Naive thymus-derived CD4-positive, alpha-beta T cell (primary cell): Measurements from ENCODE around the gene TC2N. TPM values are rescaled to one million over a fixed set of nuclear protein-coding genes. Genes with fewer than 3 reads are reported as not detected.

Experiments used
- ATAC-seq: fragments of 150-1000 bp; cut with Tn5 transposase; 2 replicates; pipeline ENCODE4 v1.10.0; 2021; ENCODE audit warnings: mild to moderate bottlenecking, moderate library complexity
- CTCF ChIA-PET: fragments of 350-600 bp; sonication (Branson Sonifier 250); formaldehyde crosslinking; loops from one replicate; lab custom pipeline; 2021; ENCODE audit warnings: antibody characterized with exemption; lab: Charles Lee
- POLR2A ChIA-PET: fragments of 350-600 bp; sonication (Branson Sonifier 250); formaldehyde crosslinking; loops from one replicate; lab custom pipeline; 2021; ENCODE audit warnings: antibody characterized with exemption, inconsistent platforms; lab: Charles Lee
- DNase-seq, 9 donors: peaks; one replicate each; pipeline versions ENCODE4 v3.0.0 to v3.0.0-alpha.2; 2020 to 2022; ENCODE audit warnings: mixed read lengths in 1 of 9
- H3K27ac ChIP-seq: one replicate; pipeline ENCODE4 v1.7.0; 2013; ENCODE audit warnings: mild to moderate bottlenecking, low read depth, low read length, moderate library complexity
- H3K27me3 ChIP-seq, 2 donors: one replicate each; pipeline ENCODE4 v1.7.0; 2013; ENCODE audit warnings: low read length in 2 of 2, mild to moderate bottlenecking in 2 of 2, moderate library complexity in 2 of 2; ENCODE audit not compliant: control insufficient read depth in 2 of 2, insufficient read depth in 2 of 2
- H3K36me3 ChIP-seq, 3 experiments: 1 replicate in 2 of 3; 2 replicates in 1 of 3; pipeline ENCODE4 v1.7.0; 2013; ENCODE audit warnings: low read length in 3 of 3, mild to moderate bottlenecking in 3 of 3, moderate library complexity in 1 of 3; ENCODE audit not compliant: insufficient read depth in 3 of 3, control insufficient read depth in 2 of 3
- H3K4me1 ChIP-seq, 2 donors: one replicate each; pipeline ENCODE4 v1.7.0; 2013; ENCODE audit warnings: low read length in 2 of 2, mild to moderate bottlenecking in 2 of 2, moderate library complexity in 1 of 2; ENCODE audit not compliant: control insufficient read depth in 2 of 2, insufficient read depth in 2 of 2
- H3K4me3 ChIP-seq: 2 replicates; pipeline ENCODE4 v1.7.0; 2013; ENCODE audit warnings: mild to moderate bottlenecking, low read length
- H3K9me3 ChIP-seq, 3 experiments: 1 replicate in 2 of 3; 2 replicates in 1 of 3; pipeline ENCODE4 v1.7.0; 2013; ENCODE audit warnings: low read length in 3 of 3; ENCODE audit not compliant: control insufficient read depth in 2 of 3
- H3K27ac Mint-ChIP-seq, 9 donors: one replicate each; pipeline ENCODE4 v1.8.0; 2020 to 2022; ENCODE audit warnings: mixed read lengths in 9 of 9, mild to moderate bottlenecking in 8 of 9, moderate library complexity in 5 of 9, inconsistent platforms in 2 of 9
- H3K27me3 Mint-ChIP-seq, 5 donors: one replicate each; pipeline ENCODE4 v1.8.0; 2021 to 2022; ENCODE audit warnings: mixed read lengths in 5 of 5, mild to moderate bottlenecking in 1 of 5
- H3K36me3 Mint-ChIP-seq, 5 donors: one replicate each; pipeline ENCODE4 v1.8.0; 2020 to 2022; ENCODE audit warnings: mixed read lengths in 5 of 5, mild to moderate bottlenecking in 3 of 5, inconsistent platforms in 1 of 5
- H3K4me1 Mint-ChIP-seq, 7 donors: one replicate each; pipeline ENCODE4 v1.8.0; 2020 to 2022; ENCODE audit warnings: mixed read lengths in 7 of 7, mild to moderate bottlenecking in 3 of 7, inconsistent platforms in 1 of 7
- H3K4me3 Mint-ChIP-seq, 10 donors: one replicate each; pipeline ENCODE4 v1.8.0; 2020 to 2022; ENCODE audit warnings: mild to moderate bottlenecking in 10 of 10, mixed read lengths in 10 of 10, moderate library complexity in 6 of 10, inconsistent platforms in 2 of 10
- H3K9me3 Mint-ChIP-seq, 11 donors: one replicate each; pipeline ENCODE4 v1.8.0; 2020 to 2022; ENCODE audit warnings: mixed read lengths in 11 of 11, mild to moderate bottlenecking in 4 of 11, inconsistent platforms in 1 of 11, moderate library complexity in 1 of 11
- intact Hi-C, 2 donors: fragments of 100-400 bp; cut with micrococcal nuclease; formaldehyde crosslinking; loops; one replicate each; pipeline ENCODE4 v1.15.1; 2023
- polyA plus RNA-seq, 2 donors: library from polyadenylated mRNA; unstranded; fragments of 300-500 nt; fragmentation: Illumina TruSeq; gene quantifications; one replicate each; pipeline ENCODE4 v1.2.3, GENCODE V29; 2021
- total RNA-seq, 6 experiments: library from RNA in 5 of 6; stranded (reverse) in 5 of 6; gene quantifications; 1 replicate in 5 of 6; 2 replicates in 1 of 6; pipeline ENCODE4 v1.2.3 and lab custom pipeline; 2021 to 2026

The TC2N gene
- total and polyA plus RNA-seq, 7 experiments from 2014 or later: 158 to 301 (median 193) TPM

DNA sequence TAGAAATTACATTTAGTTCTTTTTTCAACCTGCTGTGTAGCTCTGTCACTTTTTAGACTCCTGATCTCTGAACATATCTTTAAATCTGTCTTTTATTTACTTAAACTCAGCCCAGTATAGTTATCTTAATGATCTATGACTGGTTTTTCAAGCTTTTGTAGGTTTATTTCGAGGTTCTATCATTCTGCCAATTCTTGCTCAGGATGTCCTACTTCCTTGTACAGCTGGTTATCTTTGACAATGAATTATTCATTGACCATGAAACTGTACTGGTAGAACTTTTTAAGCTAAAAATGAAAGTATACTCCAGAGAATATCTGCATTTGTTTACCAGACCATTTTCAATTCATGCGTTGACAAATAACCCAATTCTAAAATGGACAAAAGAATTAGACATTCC is 37.8 kb downstream of the TC2N start:
- no peak for DNase-seq
- Histone ChIP-seq H3K36me3 (no peaks in the 10 kb centered on the region), H3K4me1 (peaks cover 22 to 25% of the 10 kb centered on the region in 2 donors), H3K4me3 (no peak overlapping the region), H3K9me3 (no peaks in the 10 kb centered on the region), H3K27ac (no peak overlapping the region), H3K27me3 (no peaks in the 10 kb centered on the region)
- H3K27me3 Mint-ChIP-seq: no peaks in the 10 kb centered on the region
- H3K4me1 Mint-ChIP-seq: peaks cover 37 to 92% (median 79%) of the 10 kb centered on the region in 7 donors
- POLR2A ChIA-PET: interaction anchor here (1.2 to 3.3 kb wide), 8 partner anchors 25 to 70 kb away, joined by 3 to 16 read pairs (median 6); partner anchors contain the start of gene TC2N
- CTCF ChIA-PET: interaction anchor here (0.7 kb wide), 2 partner anchors 59 to 82 kb away, joined by 3 to 4 read pairs; no protein-coding TSS in a partner anchor
- peak overlapping the region in 8 of 9 donors; percentile 4 to 82 (median 26) for H3K27ac Mint-ChIP-seq
- no peak for ATAC-seq
- peaks cover 0 to 12% (median 2%) of the 10 kb centered on the region in 11 donors for H3K9me3 Mint-ChIP-seq
- peak overlapping the region in 4 of 10 donors; percentile 8 to 60 (median 36) for H3K4me3 Mint-ChIP-seq
- H3K36me3 Mint-ChIP-seq: peaks cover 7 to 56% (median 53%) of the 10 kb centered on the region in 5 donors
- intact Hi-C loops: no loop called here

DNA sequence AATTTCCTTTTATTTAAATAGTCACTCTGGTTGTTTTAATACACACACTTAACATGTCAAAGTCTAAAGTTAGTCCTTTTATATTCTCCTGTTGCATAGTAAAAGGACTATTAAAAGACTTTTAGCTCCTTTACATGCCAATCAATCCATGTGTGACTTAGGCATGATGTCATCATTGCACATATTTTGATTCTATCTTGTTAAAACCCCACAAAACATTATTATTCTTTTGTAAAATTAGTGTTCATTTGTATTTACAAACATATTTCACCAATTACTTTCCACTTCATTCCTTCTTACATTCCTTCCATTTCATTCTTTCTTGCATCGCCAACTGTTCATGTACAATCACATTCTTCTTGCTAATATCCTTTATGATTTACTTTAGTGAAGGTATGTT is 39.6 kb downstream of the TC2N start:
- DNase-seq (no peak), ATAC-seq (no peak)
- no peak overlapping the region for H3K27ac ChIP-seq
- peak overlapping the region in 3 of 10 donors; percentile 1 to 21 (median 18) for H3K4me3 Mint-ChIP-seq
- no peaks in the 10 kb centered on the region for H3K27me3 ChIP-seq
- H3K27me3 Mint-ChIP-seq: no peaks in the 10 kb centered on the region
- H3K4me1 ChIP-seq: peaks cover 20 to 27% of the 10 kb centered on the region in 2 donors
- ChIA-PET POLR2A (interaction anchor here (0.6 to 2.4 kb wide), 4 partner anchors 9 to 72 kb away, joined by 3 to 10 read pairs (median 3); no protein-coding TSS in a partner anchor), CTCF (no interaction called here)
- H3K36me3 Mint-ChIP-seq: peaks cover 11 to 68% (median 54%) of the 10 kb centered on the region in 5 donors
- H3K36me3 ChIP-seq: no peaks in the 10 kb centered on the region
- H3K4me3 ChIP-seq: no peak overlapping the region
- peak overlapping the region in 5 of 9 donors; percentile 5 to 75 (median 52) for H3K27ac Mint-ChIP-seq
- H3K4me1 Mint-ChIP-seq: peaks cover 32 to 90% (median 74%) of the 10 kb centered on the region in 7 donors
- intact Hi-C loops: loop anchor here in 1 of 2 donors (1.0 kb wide), 1 partner anchor 9 kb away; no protein-coding TSS in a partner anchor
- H3K9me3 Mint-ChIP-seq: peaks cover 0 to 12% (median 2%) of the 10 kb centered on the region in 11 donors
- no peaks in the 10 kb centered on the region for H3K9me3 ChIP-seq

DNA sequence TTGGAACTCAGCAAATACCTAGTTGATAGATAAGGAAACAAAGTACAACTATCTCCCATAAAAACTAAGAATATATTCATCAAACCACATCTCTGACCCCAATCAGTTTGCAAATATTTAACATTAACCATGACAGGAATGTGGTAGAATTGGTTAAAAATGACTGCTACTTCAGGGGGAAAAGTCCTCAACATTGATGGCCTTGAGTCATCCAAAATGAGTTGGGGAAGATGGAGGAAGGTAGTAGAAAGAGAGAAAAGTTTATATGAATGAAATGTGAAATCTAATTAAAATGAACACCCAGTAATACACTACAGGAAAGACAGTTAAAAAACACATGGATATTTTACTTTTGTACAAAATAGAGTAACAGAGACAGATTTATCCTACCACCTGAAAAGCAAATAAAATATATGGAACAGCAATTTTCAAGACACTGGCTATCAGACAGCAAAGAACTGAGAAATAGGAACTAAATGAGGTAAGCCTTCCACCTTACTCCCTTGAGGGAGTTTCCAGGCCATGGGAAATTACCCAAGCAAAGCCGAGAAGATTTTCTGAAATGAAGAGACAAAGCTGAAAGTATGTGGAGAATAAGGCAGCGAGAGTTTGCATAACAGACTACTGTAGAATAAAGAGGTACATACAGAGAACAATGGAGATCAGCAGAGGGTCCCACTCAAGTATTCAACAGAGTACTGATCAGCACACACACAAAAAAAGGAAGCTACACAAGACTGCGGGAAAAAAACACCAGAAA is 49.6 kb downstream of the TC2N start:
- Histone ChIP-seq H3K9me3 (no peaks in the 10 kb centered on the region), H3K27ac (no peak overlapping the region), H3K27me3 (no peaks in the 10 kb centered on the region), H3K4me1 (peaks cover 4 to 22% of the 10 kb centered on the region in 2 donors), H3K4me3 (no peak overlapping the region), H3K36me3 (peaks cover 5 to 19% (median 7%) of the 10 kb centered on the region in 3 experiments)
- H3K27ac Mint-ChIP-seq: peak overlapping the region in 6 of 9 donors; percentile 4 to 64 (median 42)
- peaks cover 30 to 93% (median 67%) of the 10 kb centered on the region in 7 donors for H3K4me1 Mint-ChIP-seq
- H3K9me3 Mint-ChIP-seq: peaks cover 0 to 60% (median 18%) of the 10 kb centered on the region in 11 donors
- POLR2A ChIA-PET: no interaction called here
- no peaks in the 10 kb centered on the region for H3K27me3 Mint-ChIP-seq
- no peak for DNase-seq
- peak; percentile 47 for ATAC-seq
- CTCF ChIA-PET: no interaction called here
- peak overlapping the region in 6 of 10 donors; percentile 1 to 61 (median 14) for H3K4me3 Mint-ChIP-seq
- intact Hi-C loops: no loop called here
- peaks cover 27 to 94% (median 80%) of the 10 kb centered on the region in 5 donors for H3K36me3 Mint-ChIP-seq

DNA sequence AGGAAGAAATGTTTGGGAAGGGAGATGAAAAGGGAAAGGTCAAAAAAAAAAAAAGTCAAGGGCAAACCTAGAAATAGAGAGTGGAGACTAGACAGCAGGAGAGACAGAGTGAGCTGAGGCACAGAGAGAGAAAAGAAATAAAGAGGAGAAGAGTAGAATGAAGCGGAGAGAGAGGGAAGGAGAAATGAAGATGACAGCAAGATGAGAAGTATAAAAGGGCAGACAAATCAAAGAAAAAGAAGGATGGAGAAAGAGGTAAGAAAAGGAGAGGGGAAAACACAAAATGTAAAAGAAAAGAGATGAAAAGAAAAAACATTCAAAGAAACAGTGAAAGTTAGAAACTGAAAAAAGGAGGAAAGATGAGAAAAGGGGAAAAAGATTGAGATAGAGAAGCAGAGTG is 53.0 kb downstream of the TC2N start:
- POLR2A ChIA-PET: no interaction called here
- intact Hi-C loops: no loop called here
- peaks cover 25 to 49% (median 34%) of the 10 kb centered on the region in 3 experiments for H3K36me3 ChIP-seq

DNA sequence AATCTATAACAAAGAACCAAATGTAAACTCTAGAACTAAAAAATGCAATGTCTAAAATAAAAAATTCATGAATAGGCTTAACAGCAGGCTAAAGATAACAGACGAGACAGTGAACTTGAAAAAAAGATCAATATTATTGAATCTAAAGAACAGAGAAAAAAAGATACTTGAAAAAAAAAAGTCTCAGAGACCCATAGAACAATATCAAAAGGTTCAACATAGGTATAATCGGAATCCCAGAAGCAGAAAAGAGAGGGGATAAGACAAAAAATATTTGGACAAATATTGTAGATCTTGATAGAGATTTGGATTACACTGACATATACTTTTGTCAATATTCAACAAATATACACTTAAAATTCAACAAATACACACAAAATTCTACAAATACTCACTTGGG is 56.6 kb downstream of the TC2N start:
- DNase-seq: no peak
- peaks cover 0 to 29% (median 12%) of the 10 kb centered on the region in 3 experiments for H3K9me3 ChIP-seq
- CTCF ChIA-PET: no interaction called here
- H3K27ac ChIP-seq: no peak overlapping the region
- intact Hi-C loops: no loop called here
- Mint-ChIP-seq H3K27me3 (no peaks in the 10 kb centered on the region), H3K4me3 (no peak overlapping the region), H3K4me1 (peaks cover 8 to 56% (median 35%) of the 10 kb centered on the region in 7 donors), H3K27ac (peak overlapping the region in 2 of 9 donors; percentile 12 to 28), H3K9me3 (peaks cover 16 to 70% (median 38%) of the 10 kb centered on the region in 11 donors), H3K36me3 (peaks cover 46 to 97% (median 87%) of the 10 kb centered on the region in 5 donors)
- no peaks in the 10 kb centered on the region for H3K27me3 ChIP-seq
- POLR2A ChIA-PET: interaction anchor here (0.7 kb wide), 1 partner anchor 80 kb away, joined by 3 read pairs; no protein-coding TSS in a partner anchor
- ATAC-seq: no peak
- no peak overlapping the region for H3K4me3 ChIP-seq
- no peaks in the 10 kb centered on the region for H3K4me1 ChIP-seq
- peaks cover 51 to 85% (median 63%) of the 10 kb centered on the region in 3 experiments for H3K36me3 ChIP-seq

More for the DNA sequence above, 53.0 kb downstream of the TC2N start:
- H3K27me3 ChIP-seq: no peaks in the 10 kb centered on the region
- Mint-ChIP-seq H3K27me3 (no peaks in the 10 kb centered on the region), H3K9me3 (peaks cover 6 to 59% (median 25%) of the 10 kb centered on the region in 11 donors), H3K4me1 (peaks cover 24 to 78% (median 65%) of the 10 kb centered on the region in 7 donors), H3K4me3 (peak overlapping the region in 3 of 10 donors; percentile 22 to 40 (median 33)), H3K27ac (peak overlapping the region in 6 of 9 donors; percentile 66 to 86 (median 72)), H3K36me3 (peaks cover 43 to 96% (median 81%) of the 10 kb centered on the region in 5 donors)
- no peak for ATAC-seq
- DNase-seq: no peak
- no peak overlapping the region for H3K27ac ChIP-seq
- peaks cover 0 to 4% (median 4%) of the 10 kb centered on the region in 3 experiments for H3K9me3 ChIP-seq
- CTCF ChIA-PET: no interaction called here
- H3K4me3 ChIP-seq: no peak overlapping the region
- peaks cover 4 to 22% of the 10 kb centered on the region in 2 donors for H3K4me1 ChIP-seq

DNA sequence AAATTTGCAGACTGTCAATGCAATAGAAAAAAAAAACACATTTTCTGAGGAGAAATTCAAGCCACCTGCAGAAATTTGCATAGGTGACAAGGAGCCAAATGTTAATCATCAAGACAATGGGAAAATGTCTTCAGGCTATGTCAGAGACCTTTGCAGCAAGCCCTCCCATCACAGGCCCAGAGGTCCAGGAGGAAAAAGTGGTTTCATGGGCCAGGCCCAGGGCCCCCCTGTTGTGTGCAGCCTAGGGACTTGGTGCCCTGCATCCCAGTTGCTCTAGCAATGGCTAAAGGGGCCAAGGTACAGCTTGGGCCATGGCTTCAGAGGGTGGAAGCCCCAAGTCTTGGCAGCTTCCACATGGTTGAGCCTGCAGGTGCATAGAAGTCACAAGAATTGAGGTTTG is 60.6 kb downstream of the TC2N start:
- no peaks in the 10 kb centered on the region for H3K27me3 ChIP-seq
- intact Hi-C loops: no loop called here
- H3K4me3 ChIP-seq: no peak overlapping the region
- peak overlapping the region in 2 of 9 donors; percentile 32 to 38 for H3K27ac Mint-ChIP-seq
- DNase-seq (no peak), ATAC-seq (no peak)
- ChIA-PET CTCF (no interaction called here), POLR2A (interaction anchor here (0.8 kb wide), 1 partner anchor 21 kb away, joined by 3 read pairs; no protein-coding TSS in a partner anchor)
- H3K36me3 Mint-ChIP-seq: peaks cover 42 to 81% (median 77%) of the 10 kb centered on the region in 5 donors
- H3K9me3 ChIP-seq: peaks cover 0 to 29% (median 12%) of the 10 kb centered on the region in 3 experiments
- peaks cover 16 to 58% (median 38%) of the 10 kb centered on the region in 11 donors for H3K9me3 Mint-ChIP-seq
- peaks cover 6 to 46% (median 29%) of the 10 kb centered on the region in 7 donors for H3K4me1 Mint-ChIP-seq
- H3K4me3 Mint-ChIP-seq: peak overlapping the region in 1 of 10 donors; percentile 10
- H3K4me1 ChIP-seq: no peaks in the 10 kb centered on the region
- no peak overlapping the region for H3K27ac ChIP-seq
- peaks cover 43 to 77% (median 49%) of the 10 kb centered on the region in 3 experiments for H3K36me3 ChIP-seq
- no peaks in the 10 kb centered on the region for H3K27me3 Mint-ChIP-seq
